T1000 (cell line): ENCODE measurements around the gene PGAM2.
"Not testable (repeated sequence)": the region's sequence is repeated elsewhere in the genome, so short reads cannot be mapped to it uniquely, and the experiment has no call there.

ENCODE experiments used
- DNase-seq: peaks from one replicate; lab custom pipeline; 2025; ENCODE audit warnings: mixed read lengths; lab: John Stamatoyannopoulos, UW

The PGAM2 gene

GRCh38 chr7:44050121-44050914, 15.0 kb downstream of the PGAM2 start:
- no peak for DNase-seq

GRCh38 chr7:44048031-44048795, 17.2 kb downstream of the PGAM2 start:
- no peak for DNase-seq

GRCh38 chr7:44046321-44047061, 18.9 kb downstream of the PGAM2 start:
- DNase-seq, result no peak

GRCh38 chr7:44045226-44046014, 19.9 kb downstream of the PGAM2 start:
- DNase-seq, result no peak

GRCh38 chr7:44044315-44045225, 20.8 kb downstream of the PGAM2 start, which contains the start of gene DBNL:
Gene DBNL, plus strand, starts transcription at chr7:44044702. Its CDS starts 36 bp downstream, at chr7:44044738.
- peak; percentile 79 for DNase-seq

- no peak for DNase-seq
These were observed 21.5 kb downstream of the PGAM2 start for GRCh38 chr7:44043902-44044301.

GRCh38 chr7:44042221-44042620, 23.1 kb downstream of the PGAM2 start:
- DNase-seq, result no peak

- not testable (repeated sequence) for DNase-seq
These were observed 24.9 kb downstream of the PGAM2 start for GRCh38 chr7:44040493-44040891.

GRCh38 chr7:44039800-44040492, 25.4 kb downstream of the PGAM2 start:
- not testable (repeated sequence) for DNase-seq

GRCh38 chr7:44038961-44039558, 26.3 kb downstream of the PGAM2 start:
- DNase-seq, result peak; percentile 78

GRCh38 chr7:44038553-44038952, 26.8 kb downstream of the PGAM2 start:
- not testable (repeated sequence) for DNase-seq

GRCh38 chr7:44037951-44038350, 27.4 kb downstream of the PGAM2 start:
- not testable (repeated sequence) for DNase-seq

- DNase-seq, result peak; percentile 16
These were observed 29.0 kb downstream of the PGAM2 start for GRCh38 chr7:44036364-44036763.

- DNase-seq, result not testable (repeated sequence)
These were observed 31.2 kb downstream of the PGAM2 start for GRCh38 chr7:44033971-44034844.

GRCh38 chr7:44032031-44032430, 33.3 kb downstream of the PGAM2 start:
- not testable (repeated sequence) for DNase-seq

- not testable (repeated sequence) for DNase-seq
These were observed 34.0 kb downstream of the PGAM2 start for GRCh38 chr7:44031319-44031718.

GRCh38 chr7:44030029-44030428, 35.3 kb downstream of the PGAM2 start:
- DNase-seq, result not testable (repeated sequence)

- not testable (repeated sequence) for DNase-seq
These were observed 35.9 kb downstream of the PGAM2 start for GRCh38 chr7:44029433-44029832.
